SK-MEL-5 (cell line): ENCODE measurements around the gene NLRP5. TPM values are rescaled to one million over a fixed set of nuclear protein-coding genes. Genes with fewer than 3 reads are reported as not detected.
A peak's percentile ranks its signal among the peaks of the same experiment; 100 is the strongest.

Experiments used
- DNase-seq: peaks from one replicate; pipeline ENCODE4 v3.0.0-alpha.2; 2016; ENCODE audit warnings: low read depth, low spot score
- in situ Hi-C: cut with HindIII; loops from 2 replicates; pipeline ENCODE4 v1.10.0; 2016; ENCODE audit warnings: low sequenced_read_pairs, high pct_unique_total_duplicates, low pct_unique_long_range_greater_than_20kb
- total RNA-seq: library from RNA; depleted of rRNA; stranded (reverse); fragments of >200 nt; shearing (Covaris generic); gene quantifications from 2 replicates; pipeline ENCODE4 v1.2.3, GENCODE V29; 2014

The NLRP5 gene
- total RNA-seq, 1 experiment from 2014 or later = not detected

GRCh38 chr19:56053596-56053995, 67.0 kb downstream of the NLRP5 start:
- in situ Hi-C loops = no loop called here
- DNase-seq = no peak

GRCh38 chr19:56066152-56067023, 79.8 kb downstream of the NLRP5 start:
- in situ Hi-C loops = no loop called here
- peak; percentile 61 for DNase-seq

DNA sequence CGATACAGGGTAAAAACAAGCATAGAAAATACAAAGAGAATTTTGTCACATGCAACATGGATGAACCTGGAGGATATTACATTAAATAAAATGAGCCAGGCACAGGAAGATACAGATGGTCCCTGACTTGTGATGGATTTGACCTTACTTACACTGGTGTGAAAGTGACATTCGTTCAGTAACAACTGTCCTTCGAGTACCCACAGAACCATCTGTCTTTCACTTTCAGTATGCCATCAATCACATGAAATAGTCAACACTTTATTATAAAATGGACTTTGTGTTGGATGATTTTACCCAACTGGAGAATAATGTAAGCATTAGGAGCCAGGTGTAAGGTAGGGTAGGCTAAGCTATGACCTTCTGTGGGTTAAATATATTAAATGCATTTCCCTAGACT, 83.1 kb downstream of the NLRP5 start:
- in situ Hi-C loops = no loop called here
- DNase-seq = no peak

- DNase-seq = peak; percentile 47
- in situ Hi-C loops = no loop called here
Observed at GRCh38 chr19:56071151-56071550, 84.6 kb downstream of the NLRP5 start.

DNA sequence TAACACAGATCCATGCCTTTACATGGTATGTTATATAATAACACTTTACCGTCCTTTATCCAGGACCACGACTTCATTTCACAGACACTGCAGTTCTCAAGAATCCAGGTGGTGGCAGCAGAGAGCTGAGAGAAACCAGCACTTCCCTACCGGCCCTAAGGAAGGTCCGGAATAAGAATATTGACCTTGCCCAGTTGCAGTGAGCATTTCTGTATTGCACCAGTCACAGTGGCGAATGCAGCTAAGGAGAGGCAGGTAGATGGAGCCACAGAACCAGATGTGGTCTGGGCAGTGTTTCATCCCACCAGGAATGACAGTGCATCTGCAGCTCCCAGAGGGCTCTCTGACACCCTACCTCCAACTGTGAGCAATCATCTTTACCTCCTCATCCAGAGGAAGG, 89.9 kb downstream of the NLRP5 start:
- peak; percentile 69 for DNase-seq
- in situ Hi-C loops = no loop called here

GRCh38 chr19:56079609-56080008, 93.0 kb downstream of the NLRP5 start:
- DNase-seq = no peak
- in situ Hi-C loops = no loop called here

DNA sequence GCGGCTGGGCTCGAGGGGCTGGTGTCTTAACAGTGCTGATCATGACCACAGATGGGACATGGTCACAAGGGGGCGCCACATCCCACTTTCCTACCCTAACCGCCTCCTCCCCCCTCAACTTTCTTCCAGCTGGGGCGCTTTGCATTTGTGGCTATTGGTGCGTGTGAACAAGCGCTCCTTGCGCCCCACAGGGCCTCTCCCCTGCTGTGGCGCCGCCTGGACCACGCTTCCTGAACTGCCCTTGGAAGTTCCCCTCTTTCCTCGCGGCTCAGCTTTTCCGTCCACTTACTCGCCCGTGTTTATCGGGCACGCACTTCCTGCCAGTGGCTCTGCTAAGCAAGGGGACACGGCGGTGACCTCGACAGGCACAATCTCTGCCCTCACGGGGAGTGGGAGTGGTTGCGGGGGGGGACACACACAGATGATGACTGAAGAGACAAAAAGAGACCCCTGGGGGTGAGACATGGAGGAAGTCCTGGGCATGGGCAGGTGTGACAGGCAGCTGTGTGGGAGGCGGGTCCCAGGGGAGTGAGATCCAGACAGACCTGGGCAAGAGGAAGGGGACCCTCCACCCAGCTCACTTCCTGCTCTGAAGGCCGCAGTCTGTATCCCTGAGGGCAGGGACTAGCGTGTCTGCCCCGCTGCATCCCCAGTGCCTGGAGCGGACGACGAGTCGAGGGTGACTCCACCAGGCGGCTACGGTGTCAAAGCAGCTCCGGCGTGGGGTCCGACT, 94.3 kb downstream of the NLRP5 start:
- in situ Hi-C loops = no loop called here
- peak; percentile 70 for DNase-seq

DNA sequence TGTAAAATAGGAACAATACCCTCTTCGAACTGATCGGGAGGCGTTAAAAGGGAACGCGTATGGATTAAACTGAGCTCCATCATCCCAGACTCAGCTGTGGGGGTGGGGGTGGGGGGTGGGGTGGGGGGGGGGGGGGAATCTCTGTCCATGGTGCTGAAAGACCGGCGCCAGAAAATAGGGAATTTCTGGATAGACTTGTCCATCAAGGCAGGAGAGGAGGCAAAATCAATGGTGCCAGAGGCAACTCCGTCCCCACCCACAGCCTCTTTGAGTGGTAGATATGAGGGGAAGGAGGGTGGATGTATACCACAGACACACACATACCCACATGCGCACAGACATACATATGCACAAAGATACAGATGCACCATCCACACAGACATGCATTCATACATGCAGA, 97.1 kb downstream of the NLRP5 start:
- in situ Hi-C loops = no loop called here
- no peak for DNase-seq

DNA sequence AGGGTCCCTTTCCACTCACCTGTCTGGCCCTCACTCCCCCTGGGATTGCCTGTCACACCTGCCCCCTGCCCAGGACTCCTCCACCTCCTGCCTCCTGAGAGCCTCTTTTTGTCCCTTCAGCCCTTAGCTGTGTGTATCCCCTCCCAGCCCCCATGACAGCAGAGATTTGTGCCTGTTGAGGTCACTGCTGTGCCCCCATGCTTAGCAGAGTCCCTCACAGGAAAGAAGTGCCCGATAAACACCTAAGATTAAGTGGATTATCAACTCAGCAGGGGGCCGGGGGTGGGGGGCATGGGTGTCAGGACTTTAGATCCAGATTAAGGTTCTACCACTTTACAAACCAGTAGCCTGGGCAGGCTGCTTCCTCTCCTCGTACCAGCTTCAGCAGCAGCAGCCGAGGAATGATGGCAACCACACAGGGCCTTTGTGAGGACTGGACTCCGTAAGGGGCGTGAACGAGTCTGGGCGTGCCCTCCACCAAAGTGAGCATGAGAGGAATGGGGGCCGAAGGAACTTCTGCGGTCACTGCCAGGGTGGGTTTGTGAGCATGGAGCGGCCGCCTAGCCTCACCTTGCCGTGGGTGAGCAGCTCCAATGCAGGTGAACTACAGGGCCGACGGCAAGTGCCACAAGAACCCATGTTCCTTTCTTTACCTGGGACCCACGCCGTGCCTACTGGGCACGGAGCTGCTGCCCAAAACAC, 98.4 kb downstream of the NLRP5 start:
- in situ Hi-C loops = no loop called here
- no peak for DNase-seq

DNA sequence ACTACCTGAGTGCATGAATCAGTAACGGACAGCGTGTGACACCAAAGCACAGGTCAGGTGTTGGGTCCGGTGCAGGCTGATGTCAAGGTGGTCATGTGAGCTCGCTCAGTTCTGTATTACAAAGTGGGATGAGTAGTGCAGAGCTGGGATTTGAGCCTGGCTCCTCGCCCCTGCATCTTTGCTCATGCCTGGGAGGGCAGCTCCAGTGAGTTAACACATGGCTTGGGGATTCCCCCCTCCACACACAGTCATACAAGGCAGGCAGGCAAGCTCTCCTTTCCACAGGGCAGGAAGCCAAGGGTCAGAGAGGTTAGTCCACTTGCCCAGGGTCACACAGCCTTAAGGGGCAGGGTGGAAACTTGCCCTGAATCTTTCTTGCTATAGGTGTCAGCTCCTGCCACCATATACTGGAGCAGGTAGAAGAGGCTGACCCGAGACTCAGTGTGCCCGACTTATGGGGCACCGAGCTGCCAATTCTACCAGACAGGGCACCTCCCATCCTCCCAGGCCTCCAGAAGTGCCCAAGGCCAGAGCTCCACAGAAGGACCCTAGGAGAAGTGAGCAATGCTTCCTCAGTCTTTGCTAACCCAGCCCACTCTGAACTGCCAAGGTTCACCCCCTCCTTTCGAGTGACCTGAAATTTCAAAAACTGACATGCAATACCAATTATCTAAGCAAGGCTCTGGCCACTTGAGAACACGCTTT, 99.1 kb downstream of the NLRP5 start:
- DNase-seq = no peak
- in situ Hi-C loops = no loop called here

DNA sequence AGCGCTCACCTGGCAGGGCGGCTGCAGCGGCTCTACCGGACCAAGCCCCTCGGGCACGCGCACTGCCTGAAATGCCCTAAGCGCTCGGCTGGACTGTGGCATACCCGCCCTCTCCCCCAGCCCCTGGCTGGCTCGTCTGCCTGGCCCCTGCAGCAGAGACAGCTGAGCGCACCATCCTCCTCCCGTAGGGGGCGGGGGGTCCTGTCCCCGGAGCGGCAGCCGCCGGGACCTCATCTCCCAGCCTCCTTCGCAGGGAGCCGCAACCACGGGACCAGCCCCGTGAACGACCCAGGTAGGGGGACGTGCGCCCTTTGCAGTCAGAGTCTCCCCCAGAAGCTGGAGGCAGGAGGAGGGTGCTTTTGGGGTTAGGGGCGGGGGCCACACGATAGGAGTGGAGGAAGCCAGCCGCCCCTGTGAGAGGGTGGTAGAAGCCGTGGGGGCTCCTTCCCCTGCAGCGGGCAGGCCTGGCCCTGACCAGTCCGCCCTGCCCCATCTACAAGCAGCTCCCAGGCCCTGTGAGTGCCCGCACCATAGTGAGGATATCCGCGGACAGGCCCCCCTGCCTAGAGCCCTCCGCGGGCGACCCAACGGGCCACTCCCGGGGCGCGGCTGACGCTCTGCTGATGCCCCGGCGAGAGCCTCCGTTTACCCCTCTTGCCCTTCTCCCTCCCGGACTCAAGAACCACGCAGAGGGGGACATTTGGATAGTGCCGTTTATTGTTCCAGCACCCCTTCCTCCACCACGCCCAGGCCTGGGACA, 100.3 kb downstream of the NLRP5 start:
- in situ Hi-C loops = no loop called here
- no peak for DNase-seq

GRCh38 chr19:56087647-56088496, 101.3 kb downstream of the NLRP5 start:
- in situ Hi-C loops = no loop called here
- no peak for DNase-seq

DNA sequence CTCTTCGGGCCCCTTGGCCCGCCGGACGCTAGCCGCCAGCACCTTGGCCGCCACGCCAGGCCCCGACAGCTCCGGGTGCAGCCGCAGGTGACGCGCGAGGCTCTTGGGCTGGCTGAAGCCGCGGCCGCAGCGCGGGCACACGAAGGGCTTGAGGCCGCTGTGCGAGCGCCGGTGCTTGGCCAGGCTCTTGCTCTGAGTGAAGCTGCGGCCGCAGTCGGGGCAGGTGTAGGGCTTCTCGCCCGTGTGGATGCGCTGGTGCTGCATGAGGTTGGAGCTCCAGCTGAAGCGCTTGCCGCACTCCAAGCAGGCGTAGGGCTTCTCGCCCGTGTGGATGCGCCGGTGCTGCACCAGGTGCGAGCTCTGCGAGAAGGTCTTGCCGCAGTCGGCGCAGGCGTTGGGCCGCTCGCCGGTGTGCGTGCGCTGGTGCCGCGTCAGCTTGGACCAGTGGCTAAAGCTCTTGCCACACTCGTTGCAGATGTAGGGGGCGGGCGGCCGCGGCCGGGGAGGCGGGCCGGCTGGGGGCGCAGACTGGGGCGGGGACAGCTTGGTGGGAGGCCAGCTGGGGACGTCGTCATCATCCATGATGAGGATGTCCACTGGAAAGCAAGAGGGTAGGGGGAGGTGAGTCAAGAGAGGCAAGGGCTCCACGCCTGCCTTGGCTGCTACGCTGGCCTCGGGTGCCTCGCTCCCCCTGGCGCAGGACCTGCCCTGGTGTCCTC, 102.1 kb downstream of the NLRP5 start:
- no peak for DNase-seq
- in situ Hi-C loops = no loop called here

- no peak for DNase-seq
- in situ Hi-C loops = no loop called here
Observed at GRCh38 chr19:56089344-56089743, 102.8 kb downstream of the NLRP5 start.

- in situ Hi-C loops = no loop called here
Observed at GRCh38 chr19:56091066-56091490, 104.5 kb downstream of the NLRP5 start.

More at GRCh38 chr19:56091066-56091490, 104.5 kb downstream of the NLRP5 start:
- peak; percentile 60 for DNase-seq
